ENCODE results near the gene KTN1. TPM values are rescaled to one million over a fixed set of nuclear protein-coding genes. Genes with fewer than 3 reads are reported as not detected.

The KTN1 gene
- total RNA-seq, 2 experiments from 2014 or later = 107 to 113 TPM

DNA sequence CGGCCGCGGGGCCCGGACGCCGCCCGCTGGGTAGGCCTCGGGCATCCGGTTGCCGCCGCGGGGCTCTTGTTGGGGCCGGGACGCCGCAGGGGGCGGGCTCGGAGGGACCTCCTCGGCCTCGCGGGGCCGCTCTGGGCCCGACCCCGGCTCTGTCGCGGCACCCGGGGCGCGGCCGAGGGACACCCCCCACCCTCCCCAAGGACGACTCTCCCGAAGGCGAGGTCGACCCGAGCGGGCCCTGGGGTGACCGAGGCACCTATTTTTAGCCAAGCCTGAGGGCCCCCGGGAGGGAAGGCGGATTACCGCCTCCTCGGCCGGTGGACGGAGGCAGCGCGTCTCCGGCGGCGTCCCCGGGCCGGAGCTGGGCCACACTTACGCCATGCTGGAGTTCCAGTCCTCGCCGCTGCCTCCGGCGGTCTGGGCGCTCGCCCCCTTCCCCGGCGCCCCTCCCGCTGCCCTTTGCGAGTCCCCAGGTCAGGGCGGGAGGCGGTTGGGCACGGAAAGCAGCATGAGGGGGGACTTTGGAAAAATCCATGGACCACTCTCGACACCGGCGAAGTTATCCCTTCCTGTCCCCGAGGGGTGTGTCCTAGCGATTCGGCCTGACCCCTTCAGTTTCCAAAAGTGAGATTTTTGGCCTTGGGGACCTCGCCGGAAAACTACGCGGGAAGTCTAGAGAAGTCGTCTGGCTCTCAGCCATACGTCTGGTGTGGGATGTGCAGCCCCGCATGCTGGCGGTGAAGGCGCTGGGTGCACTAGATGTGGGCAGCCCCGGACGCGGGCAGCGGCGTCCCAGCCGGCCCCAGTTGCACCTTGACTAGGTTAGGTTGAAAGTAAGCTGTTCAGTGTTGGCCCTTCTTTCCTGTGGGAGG lies 699 bp downstream of the KTN1 start:
- Mint-ChIP-seq H3K36me3 (ENCODE audit: low read depth) (peaks cover 3% of the 10 kb centered on the region), H3K9me3 (no peaks in the 10 kb centered on the region), H3K27ac (peak overlapping the region; percentile 66), H3K4me1 (ENCODE audit: low read depth) (peaks cover 28% of the 10 kb centered on the region), H3K27me3 (no peaks in the 10 kb centered on the region), H3K4me3 (peak overlapping the region; percentile 79)
- TF ChIP-seq CTCF (IDR thresholded peaks at IDR 0.05) = no peak
- CTCF ChIA-PET = interaction anchor here (0.9 to 1.2 kb wide), 2 partner anchors 83 to 135 kb away, joined by 4 to 5 read pairs; no protein-coding TSS in a partner anchor
- ATAC-seq (peak; percentile 55), DNase-seq (peak; percentile 65)
- intact Hi-C loops (cut with micrococcal nuclease) = loop anchor here (10.0 kb wide), 1 partner anchor 306 kb away; the partner anchor contains the start of gene FBXO34
- POLR2A ChIA-PET = interaction anchor here (0.7 to 1.5 kb wide), 3 partner anchors 10 to 20 kb away, joined by 3 to 5 read pairs (median 4); no protein-coding TSS in a partner anchor

- Mint-ChIP-seq H3K4me3 (peak overlapping the region; percentile 79), H3K9me3 (no peaks in the 10 kb centered on the region), H3K36me3 (ENCODE audit: low read depth) (no peaks in the 10 kb centered on the region), H3K27ac (peak overlapping the region; percentile 66), H3K27me3 (no peaks in the 10 kb centered on the region), H3K4me1 (ENCODE audit: low read depth) (peaks cover 34% of the 10 kb centered on the region)
- no peak for TF ChIP-seq CTCF (IDR thresholded peaks at IDR 0.05)
- intact Hi-C loops (cut with micrococcal nuclease) = loop anchor here (10.0 kb wide), 1 partner anchor 307 kb away; the partner anchor contains the start of gene FBXO34
- POLR2A ChIA-PET = interaction anchor here (0.7 to 1.5 kb wide), 3 partner anchors 9 to 20 kb away, joined by 3 to 5 read pairs (median 4); no protein-coding TSS in a partner anchor
- ATAC-seq (no peak), DNase-seq (peak; percentile 19)
- CTCF ChIA-PET = interaction anchor here (0.9 to 1.2 kb wide), 2 partner anchors 82 to 135 kb away, joined by 4 to 5 read pairs; no protein-coding TSS in a partner anchor
Observed at GRCh38 chr14:55581342-55581771, 1.4 kb downstream of the KTN1 start.

GRCh38 chr14:55582746-55583145 lies 2.7 kb downstream of the KTN1 start:
- ChIA-PET CTCF (no interaction called here), POLR2A (no interaction called here)
- intact Hi-C loops (cut with micrococcal nuclease) = loop anchor here (10.0 kb wide), 1 partner anchor 308 kb away; the partner anchor contains the start of gene FBXO34
- no peaks in the 10 kb centered on the region for H3K27me3 Mint-ChIP-seq
- H3K9me3 Mint-ChIP-seq = no peaks in the 10 kb centered on the region
- TF ChIP-seq CTCF (IDR thresholded peaks at IDR 0.05) = no peak
- no peaks in the 10 kb centered on the region for H3K36me3 Mint-ChIP-seq (ENCODE audit: low read depth)
- H3K27ac Mint-ChIP-seq = no peak overlapping the region
- DNase-seq = no peak
- H3K4me1 Mint-ChIP-seq (ENCODE audit: low read depth) = peaks cover 48% of the 10 kb centered on the region
- H3K4me3 Mint-ChIP-seq = no peak overlapping the region
- ATAC-seq = no peak

DNA sequence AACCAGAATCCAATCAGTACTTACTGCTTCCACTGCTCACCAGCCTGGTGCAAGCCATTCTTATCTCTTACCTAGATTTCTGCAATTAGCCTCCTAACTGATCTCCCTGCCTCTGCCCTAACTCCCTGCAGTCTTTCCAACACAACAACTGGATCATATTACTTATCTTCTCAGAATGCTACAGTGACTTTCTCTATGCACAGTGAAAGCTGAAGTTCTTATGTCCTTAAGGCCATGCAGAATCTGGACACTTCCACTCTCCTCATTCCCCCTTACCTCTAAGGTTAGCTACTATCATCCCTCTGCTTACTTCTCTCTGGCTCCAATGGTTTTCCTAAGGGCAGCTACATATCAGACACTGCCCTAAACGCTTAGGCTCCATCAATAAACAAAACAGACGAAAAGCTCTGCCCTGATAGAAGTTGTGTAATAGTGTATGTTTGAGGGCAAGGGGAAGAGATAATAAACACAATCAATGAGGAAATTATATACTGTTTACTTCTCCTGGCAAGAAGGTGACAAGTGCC lies 4.0 kb downstream of the KTN1 start:
- H3K4me1 Mint-ChIP-seq (ENCODE audit: low read depth) = peaks cover 49% of the 10 kb centered on the region

More for the DNA sequence above, 4.0 kb downstream of the KTN1 start:
- Mint-ChIP-seq H3K27ac (no peak overlapping the region), H3K9me3 (no peaks in the 10 kb centered on the region), H3K4me3 (no peak overlapping the region), H3K27me3 (no peaks in the 10 kb centered on the region), H3K36me3 (ENCODE audit: low read depth) (peaks cover 3% of the 10 kb centered on the region)
- intact Hi-C loops (cut with micrococcal nuclease) = loop anchor here (10.0 kb wide), 1 partner anchor 309 kb away; the partner anchor contains the start of gene FBXO34
- ChIA-PET POLR2A (no interaction called here), CTCF (no interaction called here)
- TF ChIP-seq CTCF (IDR thresholded peaks at IDR 0.05) = no peak
- no peak for ATAC-seq
- DNase-seq = no peak
